Measurements from ENCODE around the gene ARHGAP24.

- TF ChIP-seq POLR2A (IDR thresholded peaks at IDR 0.05) (no peak), CTCF (IDR thresholded peaks at IDR 0.05) (no peak)
These were observed 464.0 kb downstream of the ARHGAP24 start for GRCh38 chr4:85938902-85939301.
